Calu3 (cell line): Measurements from ENCODE around the gene SIAH3. TPM values are rescaled to one million over a fixed set of nuclear protein-coding genes. Genes with fewer than 3 reads are reported as not detected.

Experiments used
- BruUV-seq: library from RNA; stranded (reverse); fragments of 400-500 nt; replicated peaks from 2 replicates; lab custom pipeline; 2021; lab: Mats Ljungman, UMichigan
- CTCF ChIA-PET: fragments of 300-600 bp; sonication (Branson Sonifier 250); formaldehyde crosslinking; loops from one replicate; lab custom pipeline; 2022; ENCODE audit warnings: antibody characterized with exemption; lab: Charles Lee
- DNase-seq: peaks from one replicate; pipeline ENCODE4 v3.0.0; 2022
- H3K27ac Mint-ChIP-seq: one replicate; pipeline ENCODE4 v1.8.0; 2022; ENCODE audit warnings: mixed read lengths; ENCODE audit not compliant: unreplicated experiment
- H3K27me3 Mint-ChIP-seq: one replicate; pipeline ENCODE4 v1.8.0; 2022; ENCODE audit warnings: mixed read lengths; ENCODE audit not compliant: unreplicated experiment
- H3K36me3 Mint-ChIP-seq: one replicate; pipeline ENCODE4 v1.8.0; 2022; ENCODE audit warnings: mild to moderate bottlenecking, moderate library complexity, mixed read lengths; ENCODE audit not compliant: insufficient read depth, unreplicated experiment
- H3K4me1 Mint-ChIP-seq: one replicate; pipeline ENCODE4 v1.8.0; 2022; ENCODE audit warnings: mild to moderate bottlenecking, low read depth, mixed read lengths; ENCODE audit not compliant: unreplicated experiment
- H3K4me3 Mint-ChIP-seq: one replicate; pipeline ENCODE4 v1.8.0; 2022; ENCODE audit warnings: mild to moderate bottlenecking, low read depth, moderate library complexity, mixed read lengths; ENCODE audit not compliant: unreplicated experiment
- H3K9me3 Mint-ChIP-seq: one replicate; pipeline ENCODE4 v1.8.0; 2022; ENCODE audit warnings: low read depth, mixed read lengths; ENCODE audit not compliant: unreplicated experiment
- CTCF ChIP-seq: fragments of 200-600 bp; IDR thresholded peaks from one replicate; pipeline ENCODE4 v1.8.0; 2022; ENCODE audit warnings: antibody characterized with exemption; ENCODE audit not compliant: unreplicated experiment
- intact Hi-C: fragments of 100-400 bp; cut with micrococcal nuclease; formaldehyde crosslinking; loops from one replicate; pipeline ENCODE4 v1.10.0; 2022; ENCODE audit not compliant: unreplicated experiment
- total RNA-seq: library from RNA; stranded (reverse); gene quantifications from 2 replicates; pipeline ENCODE4 v1.2.3, GENCODE V29; 2022

The SIAH3 gene
- total RNA-seq, 1 experiment from 2014 or later = not detected

- no peaks in the 10 kb centered on the region for H3K9me3 Mint-ChIP-seq
- H3K27ac Mint-ChIP-seq = no peak overlapping the region
- no peak for TF ChIP-seq CTCF
- CTCF ChIA-PET = no interaction called here
- no peak for DNase-seq
- intact Hi-C loops = no loop called here
- H3K27me3 Mint-ChIP-seq = no peaks in the 10 kb centered on the region
- H3K4me3 Mint-ChIP-seq = no peak overlapping the region
- BruUV-seq = no TSS peak
- H3K4me1 Mint-ChIP-seq = no peaks in the 10 kb centered on the region
- no peaks in the 10 kb centered on the region for H3K36me3 Mint-ChIP-seq
Observed at GRCh38 chr13:45817833-45818232, 33.7 kb downstream of the SIAH3 start.

GRCh38 chr13:45816427-45816826 is 35.1 kb downstream of the SIAH3 start:
- TF ChIP-seq CTCF = no peak
- Mint-ChIP-seq H3K9me3 (no peaks in the 10 kb centered on the region), H3K4me1 (no peaks in the 10 kb centered on the region), H3K36me3 (no peaks in the 10 kb centered on the region), H3K4me3 (no peak overlapping the region), H3K27ac (no peak overlapping the region), H3K27me3 (peaks cover 2% of the 10 kb centered on the region)
- no TSS peak for BruUV-seq
- no peak for DNase-seq
- CTCF ChIA-PET = no interaction called here
- intact Hi-C loops = no loop called here

- Mint-ChIP-seq H3K9me3 (no peaks in the 10 kb centered on the region), H3K4me3 (no peak overlapping the region), H3K27me3 (peaks cover 13% of the 10 kb centered on the region), H3K4me1 (no peaks in the 10 kb centered on the region), H3K36me3 (no peaks in the 10 kb centered on the region), H3K27ac (no peak overlapping the region)
- no peak for TF ChIP-seq CTCF
- no peak for DNase-seq
- CTCF ChIA-PET = no interaction called here
- intact Hi-C loops = no loop called here
- BruUV-seq = no TSS peak
Observed at GRCh38 chr13:45812695-45813372, 38.7 kb downstream of the SIAH3 start.

- Mint-ChIP-seq H3K4me1 (no peaks in the 10 kb centered on the region), H3K27me3 (peaks cover 13% of the 10 kb centered on the region), H3K4me3 (no peak overlapping the region), H3K36me3 (no peaks in the 10 kb centered on the region), H3K9me3 (no peaks in the 10 kb centered on the region), H3K27ac (no peak overlapping the region)
- no peak for TF ChIP-seq CTCF
- intact Hi-C loops = no loop called here
- no TSS peak for BruUV-seq
- DNase-seq = no peak
- CTCF ChIA-PET = no interaction called here
Observed at GRCh38 chr13:45811891-45812694, 39.5 kb downstream of the SIAH3 start.
